ENCODE results near the gene DCLK1. TPM values are rescaled to one million over a fixed set of nuclear protein-coding genes. Genes with fewer than 3 reads are reported as not detected.

The DCLK1 gene
- total RNA-seq, 1 donor from 2014 or later = not detected

DNA sequence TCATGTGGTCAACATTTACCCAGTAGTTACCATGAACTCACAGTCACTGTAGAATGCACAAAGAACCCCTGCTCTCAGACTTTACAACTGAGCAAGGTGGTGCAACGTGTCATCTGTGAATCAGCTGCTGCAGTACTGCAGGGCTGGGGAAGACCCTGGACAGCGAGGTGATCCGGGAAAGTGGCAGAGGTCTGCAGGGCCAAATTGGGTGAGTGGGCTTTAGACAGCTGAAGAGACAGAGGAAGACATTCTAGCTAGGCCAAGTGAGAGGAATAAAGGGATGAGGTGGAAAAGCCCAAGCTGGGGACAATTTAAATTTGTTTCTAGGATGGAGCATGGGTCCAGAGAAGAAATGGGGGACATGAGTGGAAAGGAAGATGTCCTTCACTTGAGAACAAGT is 270.5 kb downstream of the DCLK1 start:
- no peak for ATAC-seq (ENCODE audit: low read depth)
- H3K27me3 Mint-ChIP-seq = peaks cover 7% of the 10 kb centered on the region
- intact Hi-C loops (cut with micrococcal nuclease) = no loop called here
- H3K36me3 Mint-ChIP-seq (ENCODE audit: low read depth) = no peaks in the 10 kb centered on the region
- TF ChIP-seq, protein P1, sequence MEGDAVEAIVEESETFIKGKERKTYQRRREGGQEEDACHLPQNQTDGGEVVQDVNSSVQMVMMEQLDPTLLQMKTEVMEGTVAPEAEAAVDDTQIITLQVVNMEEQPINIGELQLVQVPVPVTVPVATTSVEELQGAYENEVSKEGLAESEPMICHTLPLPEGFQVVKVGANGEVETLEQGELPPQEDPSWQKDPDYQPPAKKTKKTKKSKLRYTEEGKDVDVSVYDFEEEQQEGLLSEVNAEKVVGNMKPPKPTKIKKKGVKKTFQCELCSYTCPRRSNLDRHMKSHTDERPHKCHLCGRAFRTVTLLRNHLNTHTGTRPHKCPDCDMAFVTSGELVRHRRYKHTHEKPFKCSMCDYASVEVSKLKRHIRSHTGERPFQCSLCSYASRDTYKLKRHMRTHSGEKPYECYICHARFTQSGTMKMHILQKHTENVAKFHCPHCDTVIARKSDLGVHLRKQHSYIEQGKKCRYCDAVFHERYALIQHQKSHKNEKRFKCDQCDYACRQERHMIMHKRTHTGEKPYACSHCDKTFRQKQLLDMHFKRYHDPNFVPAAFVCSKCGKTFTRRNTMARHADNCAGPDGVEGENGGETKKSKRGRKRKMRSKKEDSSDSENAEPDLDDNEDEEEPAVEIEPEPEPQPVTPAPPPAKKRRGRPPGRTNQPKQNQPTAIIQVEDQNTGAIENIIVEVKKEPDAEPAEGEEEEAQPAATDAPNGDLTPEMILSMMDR (IDR thresholded peaks at IDR 0.05) = no peak
- H3K4me3 Mint-ChIP-seq = no peak overlapping the region
- ChIA-PET POLR2A (no interaction called here), CTCF (no interaction called here)
- H3K27ac Mint-ChIP-seq = no peak overlapping the region
- H3K9me3 Mint-ChIP-seq = no peaks in the 10 kb centered on the region
- DNase-seq = no peak
- H3K4me1 Mint-ChIP-seq = no peaks in the 10 kb centered on the region

DNA sequence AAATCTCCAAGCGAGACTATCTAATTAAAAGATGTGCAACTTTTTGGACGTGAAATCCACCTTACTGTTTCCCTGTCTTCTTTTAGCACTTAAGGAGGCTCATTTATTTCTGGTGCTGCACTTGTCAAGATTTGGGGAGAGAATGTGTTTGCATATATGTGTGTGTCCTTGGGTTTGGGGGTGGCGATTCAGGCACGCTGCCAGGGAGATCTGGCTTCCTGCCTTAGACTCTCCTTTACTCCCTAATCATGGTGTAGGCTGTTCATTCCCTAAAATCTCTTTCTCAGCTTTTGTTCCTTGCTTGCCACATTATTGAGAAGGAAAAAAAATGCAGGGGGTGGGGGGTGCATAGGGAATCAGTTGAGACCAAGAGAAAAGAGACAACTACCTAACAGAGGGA is 271.2 kb downstream of the DCLK1 start:
- Mint-ChIP-seq H3K27ac (no peak overlapping the region), H3K9me3 (no peaks in the 10 kb centered on the region), H3K4me1 (no peaks in the 10 kb centered on the region), H3K36me3 (ENCODE audit: low read depth) (no peaks in the 10 kb centered on the region), H3K27me3 (peaks cover 7% of the 10 kb centered on the region), H3K4me3 (no peak overlapping the region)
- TF ChIP-seq, protein P1 (IDR thresholded peaks at IDR 0.05) = no peak
- no peak for DNase-seq
- intact Hi-C loops (cut with micrococcal nuclease) = no loop called here
- CTCF ChIA-PET = no interaction called here
- POLR2A ChIA-PET = no interaction called here
- no peak for ATAC-seq (ENCODE audit: low read depth)

DNA sequence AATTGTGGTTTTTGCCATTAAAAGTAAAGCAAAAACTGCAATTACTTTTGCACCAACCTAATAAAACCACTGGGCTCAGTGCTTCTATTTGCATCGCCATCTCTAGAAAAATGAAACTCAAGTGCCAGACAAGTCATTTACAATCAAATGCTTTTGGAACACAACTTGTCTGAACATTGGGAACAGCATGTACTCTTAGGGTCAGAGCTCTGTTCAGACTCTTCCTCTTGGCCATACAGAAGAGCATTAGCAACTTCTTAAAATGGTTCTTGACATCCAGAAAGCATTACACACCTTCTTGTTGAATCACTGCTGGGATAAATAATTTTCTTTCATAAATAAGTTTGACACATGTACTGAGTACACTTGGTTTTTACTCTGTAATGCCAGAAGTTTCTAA is 272.5 kb downstream of the DCLK1 start:
- ChIA-PET POLR2A (no interaction called here), CTCF (no interaction called here)
- Mint-ChIP-seq H3K4me1 (no peaks in the 10 kb centered on the region), H3K4me3 (no peak overlapping the region), H3K27ac (no peak overlapping the region), H3K9me3 (no peaks in the 10 kb centered on the region), H3K36me3 (ENCODE audit: low read depth) (no peaks in the 10 kb centered on the region), H3K27me3 (peaks cover 8% of the 10 kb centered on the region)
- intact Hi-C loops (cut with micrococcal nuclease) = no loop called here
- TF ChIP-seq, protein P1 (IDR thresholded peaks at IDR 0.05) = no peak
- DNase-seq (no peak), ATAC-seq (ENCODE audit: low read depth) (no peak)

DNA sequence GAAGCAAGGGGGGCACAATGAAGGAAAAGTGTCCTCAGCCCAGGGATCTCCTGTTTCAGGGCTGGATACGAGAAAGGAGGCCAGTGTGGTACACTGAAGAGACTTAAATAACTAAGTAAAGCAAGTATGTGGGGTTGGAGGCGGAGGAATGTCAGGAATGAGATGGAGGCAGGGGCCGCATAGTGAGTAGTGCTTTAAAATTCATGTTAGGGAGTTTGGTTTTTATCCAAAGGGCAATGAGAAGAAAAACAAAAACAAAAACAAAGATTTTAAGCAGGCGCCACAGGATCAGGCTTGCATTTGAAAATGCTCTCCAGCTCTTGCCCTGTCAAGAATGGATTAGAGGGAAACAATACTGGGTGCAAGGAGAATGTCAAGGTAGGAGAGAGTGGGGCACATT is 273.4 kb downstream of the DCLK1 start:
- intact Hi-C loops (cut with micrococcal nuclease) = no loop called here
- CTCF ChIA-PET = no interaction called here
- H3K36me3 Mint-ChIP-seq (ENCODE audit: low read depth) = no peaks in the 10 kb centered on the region
- H3K9me3 Mint-ChIP-seq = no peaks in the 10 kb centered on the region
- no peak for ATAC-seq (ENCODE audit: low read depth)
- no peaks in the 10 kb centered on the region for H3K4me1 Mint-ChIP-seq
- peaks cover 8% of the 10 kb centered on the region for H3K27me3 Mint-ChIP-seq
- TF ChIP-seq, protein P1 (IDR thresholded peaks at IDR 0.05) = no peak
- DNase-seq = no peak
- H3K4me3 Mint-ChIP-seq = no peak overlapping the region
- H3K27ac Mint-ChIP-seq = no peak overlapping the region
- POLR2A ChIA-PET = no interaction called here

DNA sequence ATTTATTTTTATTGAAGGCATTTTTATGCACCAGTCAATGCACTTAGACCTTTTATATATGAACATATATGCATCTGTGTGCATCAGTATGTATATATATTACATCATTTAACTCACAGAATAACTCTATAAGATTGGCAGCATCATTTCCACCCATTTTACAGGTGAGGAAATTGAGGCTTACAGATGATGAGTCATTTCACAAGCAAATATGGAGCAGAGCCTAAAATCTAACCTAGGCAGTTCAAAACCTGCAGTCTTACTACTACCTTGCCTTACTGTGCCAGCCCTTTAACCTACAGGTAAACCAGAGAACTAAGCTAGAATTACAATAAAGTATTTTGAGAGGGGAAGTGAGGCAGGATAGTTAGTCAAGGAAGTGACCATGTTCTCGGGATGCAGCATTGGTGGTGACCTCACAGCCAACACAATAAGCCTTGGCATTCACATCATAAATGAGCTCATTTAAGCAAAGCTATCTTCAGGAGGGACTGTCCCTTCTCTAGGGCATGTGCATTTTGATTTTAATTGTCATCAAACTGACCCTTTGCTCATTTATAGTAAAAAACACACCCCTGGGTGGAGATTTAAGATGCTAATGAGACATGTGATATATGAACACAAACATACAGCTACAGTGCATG is 274.3 kb downstream of the DCLK1 start:
- no peaks in the 10 kb centered on the region for H3K4me1 Mint-ChIP-seq
- H3K27ac Mint-ChIP-seq = no peak overlapping the region
- no peaks in the 10 kb centered on the region for H3K36me3 Mint-ChIP-seq (ENCODE audit: low read depth)
- intact Hi-C loops (cut with micrococcal nuclease) = no loop called here
- no peaks in the 10 kb centered on the region for H3K9me3 Mint-ChIP-seq
- ATAC-seq (ENCODE audit: low read depth) = no peak
- ChIA-PET POLR2A (no interaction called here), CTCF (interaction anchor here (0.6 kb wide), 1 partner anchor 38 kb away, joined by 3 read pairs; no protein-coding TSS in a partner anchor)
- TF ChIP-seq, protein P1 (IDR thresholded peaks at IDR 0.05) = no peak
- DNase-seq = no peak
- H3K4me3 Mint-ChIP-seq = no peak overlapping the region
- H3K27me3 Mint-ChIP-seq = peaks cover 8% of the 10 kb centered on the region

Measured in activated B cell treated with CpG ODN at 0.5 μM for 24 hours (primary cell).